GM19468 (cell line): ENCODE data around the gene CCL21.

ENCODE experiments used
- ATAC-seq: cut with Tn5 transposase; IDR thresholded peaks from one replicate; pipeline ENCODE4 v1.9.1; 2021; ENCODE audit warnings: mild to moderate bottlenecking, moderate library complexity, moderate number of reproducible peaks; ENCODE audit not compliant: unreplicated experiment; ENCODE audit errors: extremely low read depth

CCL21 gene

DNA sequence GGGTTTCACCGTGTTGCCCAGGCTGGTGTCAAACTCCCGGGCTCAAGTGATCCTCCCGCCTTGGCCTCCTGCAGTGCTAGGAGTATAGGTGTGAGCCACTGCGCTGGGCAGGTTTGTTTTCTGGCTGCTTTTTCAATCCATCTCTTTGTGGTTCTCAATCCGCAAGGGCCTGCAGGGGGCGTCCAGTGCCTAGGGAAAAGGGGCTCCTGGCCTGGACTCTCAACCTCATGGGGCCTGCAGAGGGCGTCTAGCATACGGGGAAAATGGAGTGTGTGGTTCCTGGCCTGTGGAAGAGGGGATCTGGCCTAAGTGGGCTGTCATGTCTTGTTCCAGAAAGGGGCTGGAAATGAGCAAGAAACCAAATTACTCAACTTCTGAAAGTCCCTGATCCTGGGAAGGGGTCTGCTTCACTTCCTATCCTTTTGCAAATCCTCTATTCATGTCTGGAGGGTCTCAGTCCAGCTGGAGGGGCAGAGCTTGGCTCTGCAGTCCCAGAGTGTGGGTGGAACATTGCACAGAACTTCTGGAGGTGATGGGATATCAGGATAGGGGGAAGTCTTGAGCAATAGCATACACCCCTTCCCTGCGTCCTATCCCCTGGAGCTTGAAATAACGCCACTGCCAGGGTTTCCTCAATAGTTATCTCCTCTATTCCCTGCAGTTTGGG is 34.8 kb downstream of the CCL21 start:
- no peak for ATAC-seq

DNA sequence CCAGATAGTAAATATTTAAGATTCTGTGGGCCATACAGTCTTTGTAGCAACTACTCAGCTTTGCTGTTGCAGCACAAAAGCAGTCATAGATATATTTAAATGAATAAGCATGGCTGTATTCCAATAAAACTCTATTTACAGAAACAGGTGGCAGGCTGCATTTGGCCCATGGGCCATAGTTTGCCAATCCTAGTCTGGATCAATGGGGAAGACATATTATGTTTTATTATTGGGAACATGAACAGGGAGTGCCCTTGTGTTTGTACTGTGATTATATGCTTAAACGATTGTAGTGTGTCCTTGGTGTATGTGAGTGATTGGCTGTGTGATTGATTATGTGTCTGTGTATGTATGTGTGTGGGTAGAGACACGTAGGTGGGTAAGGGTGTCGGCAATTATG is 35.5 kb downstream of the CCL21 start:
- no peak for ATAC-seq

DNA sequence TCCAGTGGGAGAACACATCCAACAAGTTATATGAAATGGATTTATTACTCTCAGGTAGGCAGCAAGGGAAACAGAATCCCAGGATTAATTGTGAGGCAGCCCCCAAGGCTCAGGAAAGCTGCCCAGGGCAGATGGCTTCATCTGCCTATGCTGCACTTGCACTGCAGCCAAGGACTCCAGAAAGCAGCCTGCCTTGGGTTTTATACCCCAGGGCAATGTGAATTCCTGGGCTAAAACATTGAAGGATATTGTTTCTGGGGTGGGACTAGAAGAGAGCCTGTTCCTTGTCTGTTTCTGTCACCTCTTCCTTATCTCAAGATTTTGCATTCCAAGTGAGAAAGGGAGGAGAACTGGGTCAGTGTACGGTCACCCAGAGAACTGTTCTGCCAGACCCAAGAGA is 38.6 kb downstream of the CCL21 start:
- no peak for ATAC-seq

DNA sequence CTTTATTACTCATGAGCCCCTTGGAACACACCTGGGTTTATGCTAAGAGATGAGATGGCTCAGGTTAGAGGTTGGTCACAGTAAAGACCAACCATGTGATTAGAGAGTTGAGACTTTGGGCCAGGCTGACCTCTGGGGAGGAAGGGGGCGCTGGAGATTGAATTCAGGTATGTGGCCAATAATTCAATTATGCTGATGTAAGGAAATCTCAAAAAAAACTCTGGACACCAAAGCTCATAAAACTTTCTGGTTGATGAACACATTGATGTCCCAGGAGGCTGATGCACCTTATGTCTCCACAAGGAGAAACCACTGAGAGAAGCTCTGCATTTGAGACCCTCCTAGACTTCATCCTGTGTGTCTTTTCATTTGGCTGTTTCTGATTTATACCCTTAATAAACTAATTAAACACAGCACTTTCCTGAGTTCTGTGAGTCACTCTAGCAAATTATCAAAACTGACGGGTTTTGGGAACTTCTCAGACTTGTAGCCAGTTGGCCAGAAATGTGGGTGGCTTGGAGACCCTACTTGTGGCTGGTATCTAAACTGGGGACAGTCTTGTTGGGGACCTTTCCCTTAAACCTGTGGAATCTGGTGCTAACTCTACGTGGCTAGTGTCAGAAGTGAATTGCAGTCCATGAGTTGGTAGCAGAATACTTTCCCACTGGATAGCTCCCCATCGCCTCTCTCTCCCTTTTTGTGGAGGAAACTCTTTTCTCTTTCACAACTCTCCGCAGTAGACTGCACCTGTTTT is 40.0 kb downstream of the CCL21 start:
- ATAC-seq: no peak

DNA sequence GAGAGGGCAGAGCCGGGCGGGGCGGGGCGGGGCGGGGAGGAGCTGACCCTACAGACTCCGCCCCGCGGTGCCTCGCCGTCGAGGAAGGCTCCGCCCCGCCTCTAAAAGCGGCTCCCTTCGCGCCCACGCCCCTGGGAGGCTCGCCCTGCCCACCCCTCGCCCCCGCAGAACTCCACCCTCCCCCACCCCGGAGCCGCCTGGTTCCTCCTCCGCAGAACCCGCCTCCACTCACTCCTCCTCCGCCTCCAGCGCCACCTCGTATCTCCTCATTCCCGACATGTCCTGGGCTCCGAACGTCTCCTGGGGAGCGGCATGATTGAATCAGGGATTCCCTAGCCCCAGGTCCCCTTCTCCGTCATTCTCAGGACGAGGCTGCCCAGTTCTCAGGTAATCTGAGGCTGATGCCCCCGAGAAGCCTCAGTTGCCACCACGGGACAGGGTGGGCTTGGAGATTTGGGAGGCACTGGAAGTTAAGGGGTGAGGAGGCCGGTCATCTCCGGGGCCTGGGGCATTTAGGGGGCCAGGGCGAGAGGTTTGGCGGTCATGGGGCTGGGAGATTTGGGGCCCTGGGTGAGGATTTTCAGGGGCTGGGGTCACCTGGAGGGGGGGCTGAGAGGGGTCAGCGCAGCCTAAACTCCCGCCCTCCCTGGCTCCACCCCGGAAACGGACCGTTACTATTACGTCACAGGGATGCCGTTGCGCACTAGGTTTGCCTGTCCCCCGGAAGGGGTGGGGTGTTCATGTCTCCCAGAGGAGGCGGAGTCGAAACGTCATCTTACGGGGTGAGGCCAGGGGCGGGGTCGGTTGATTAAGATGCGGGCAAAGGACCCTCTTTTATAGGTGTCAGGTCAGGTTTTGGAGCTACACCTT is 44.3 kb downstream of the CCL21 start:
- ATAC-seq: peak; percentile 21

DNA sequence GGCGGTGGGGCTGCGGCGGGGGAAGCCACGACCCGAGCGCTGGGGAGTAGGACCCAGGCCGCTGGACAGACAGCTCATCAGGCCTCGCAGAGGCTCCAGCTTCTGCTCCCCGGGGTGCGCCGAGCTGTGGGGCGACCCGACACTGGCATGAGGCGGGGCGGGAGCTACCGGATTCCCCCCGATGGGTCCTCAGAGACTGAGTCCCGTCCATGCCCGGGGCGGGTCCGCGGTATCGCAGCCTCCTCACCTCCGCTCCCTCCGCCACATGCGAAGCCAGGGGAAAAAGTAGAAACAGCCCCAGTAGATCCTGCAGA is 44.9 kb downstream of the CCL21 start:
- ATAC-seq: peak; percentile 10

DNA sequence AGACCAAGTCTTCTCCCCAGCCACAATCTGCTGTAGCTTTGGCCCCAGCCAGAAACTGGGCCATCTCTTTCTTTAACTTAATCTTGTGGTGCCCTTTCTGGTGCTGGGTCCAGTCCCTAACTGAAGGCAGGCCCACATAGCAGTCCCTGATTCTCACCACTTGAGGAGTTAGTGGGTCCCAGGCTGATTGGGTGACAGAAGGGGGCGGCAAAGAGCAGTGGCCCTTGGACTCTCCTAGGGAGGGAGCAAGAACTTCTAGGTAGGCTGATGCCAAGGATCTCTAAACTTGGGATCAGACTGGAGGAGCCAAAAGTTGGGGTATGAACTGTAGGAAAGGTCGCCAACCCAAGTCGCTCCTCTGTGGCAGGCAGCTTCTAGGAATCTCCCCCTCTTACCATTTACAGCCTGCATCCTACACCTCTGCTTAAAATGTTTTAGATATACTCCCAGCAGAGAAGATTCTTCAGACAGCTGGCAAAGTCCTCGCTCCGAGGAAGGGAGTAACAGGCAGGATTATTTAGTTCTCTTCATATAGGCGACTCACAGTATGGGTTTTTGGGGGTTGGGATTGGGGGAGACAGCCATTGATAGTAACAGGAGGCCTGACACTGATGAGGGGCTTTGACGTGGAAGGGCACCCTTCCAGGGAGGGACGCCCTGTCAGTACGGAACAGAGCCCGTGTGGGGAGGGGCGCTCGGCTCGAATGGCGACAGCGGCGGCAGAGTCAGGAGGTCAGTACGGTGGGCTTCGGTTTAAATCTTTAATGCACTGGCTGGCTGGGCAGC is 45.5 kb downstream of the CCL21 start:
- ATAC-seq: no peak

DNA sequence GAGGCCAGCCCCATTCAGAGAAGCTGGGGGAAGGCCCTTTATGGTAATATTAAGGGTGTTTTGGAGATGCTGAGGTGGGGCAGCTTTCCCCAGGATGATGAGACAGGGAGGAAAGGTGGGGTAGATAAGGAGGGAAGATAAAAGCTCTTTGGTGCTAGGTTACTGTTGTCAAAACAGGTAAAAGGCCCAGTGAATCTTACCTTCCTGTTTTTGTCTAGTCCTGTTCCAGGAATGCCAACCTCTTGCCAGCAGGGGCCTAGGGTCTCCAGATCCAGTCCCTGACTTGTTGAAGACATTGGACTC is 46.7 kb downstream of the CCL21 start:
- ATAC-seq: no peak

DNA sequence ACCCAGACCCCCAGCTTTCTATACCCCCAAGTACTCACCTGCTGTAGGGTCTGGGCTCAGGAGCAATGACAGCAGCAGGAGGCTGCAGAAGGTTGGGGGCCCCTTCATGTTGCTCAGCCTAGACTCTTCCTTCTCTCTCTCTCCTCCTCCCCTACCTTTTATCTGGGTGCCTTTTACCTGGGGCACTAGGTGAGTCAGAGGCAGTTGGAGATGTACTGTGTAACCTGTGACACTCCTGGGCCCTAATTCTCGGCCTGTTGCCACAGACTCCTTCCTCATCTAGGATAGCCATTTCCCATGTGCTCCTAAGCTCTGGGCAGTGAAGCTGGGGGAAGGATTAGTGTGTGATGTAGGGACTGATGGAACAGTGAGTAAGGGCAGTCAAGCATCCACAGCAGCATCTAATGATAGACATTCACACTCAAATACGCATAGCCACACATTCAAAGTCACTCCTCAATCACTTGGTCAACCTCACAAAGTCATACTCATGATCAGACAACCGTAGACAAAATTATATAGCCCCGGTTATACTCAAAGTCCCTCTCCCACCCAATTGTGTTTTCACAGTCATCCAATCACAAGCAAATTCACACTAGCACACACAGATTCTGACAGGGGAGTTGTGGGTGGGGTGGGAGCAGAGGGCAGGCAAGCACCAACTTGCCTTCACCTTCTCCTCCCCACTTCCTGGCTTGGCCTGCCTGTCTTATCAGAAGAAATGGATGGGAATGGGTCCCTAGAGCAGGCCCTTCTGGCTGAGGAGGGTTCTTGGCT is 47.2 kb downstream of the CCL21 start, which contains the start of gene CCL27:
Gene CCL27 (minus strand): TSS at position 132 of the 777 bp plus-strand sequence. CDS start 24 bp downstream, at position 108.
- no peak for ATAC-seq

DNA sequence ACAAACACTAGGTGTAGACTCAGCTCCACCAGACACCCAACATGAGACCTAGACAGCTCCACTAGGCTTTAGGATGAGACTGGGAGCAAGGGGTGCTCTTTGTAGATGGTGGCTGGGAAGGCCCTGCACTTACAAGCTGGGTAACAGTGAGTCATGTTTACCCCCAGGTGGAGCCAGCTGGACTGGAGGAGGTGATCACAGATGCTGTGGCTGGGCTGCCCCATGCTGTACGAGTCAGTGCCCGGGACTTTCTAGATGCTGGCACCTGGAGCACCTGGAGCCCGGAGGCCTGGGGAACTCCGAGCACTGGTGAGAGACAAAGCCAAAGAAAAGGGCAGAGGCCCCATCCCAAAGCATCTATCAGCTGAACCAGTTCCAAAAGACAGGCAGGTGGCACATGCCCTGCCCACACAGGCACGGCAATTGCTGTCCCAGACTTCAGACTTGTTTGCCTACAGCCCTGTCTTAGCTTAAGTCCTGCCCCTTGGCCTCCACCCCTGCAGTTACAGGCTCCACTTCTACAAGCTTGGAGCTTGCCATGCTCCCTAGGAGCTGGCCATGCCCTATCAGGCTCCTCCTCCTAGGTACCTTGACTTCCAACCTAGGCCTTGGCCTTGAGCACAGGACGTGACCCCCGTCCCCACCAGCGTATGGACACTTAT is 50.2 kb downstream of the CCL21 start:
- ATAC-seq: no peak
